ENCODE measurements around the gene RUNX2.

The RUNX2 gene

GRCh38 chr6:45619211-45619760 is 291.2 kb downstream of the RUNX2 start:
- Histone ChIP-seq H3K27me3 (ENCODE audit: low read depth, low read length) (no peaks in the 10 kb centered on the region), H3K9me3 (ENCODE audit: control insufficient read depth in 1 of 2, low read length in 2 of 2) (no peaks in the 10 kb centered on the region), H3K4me3 (ENCODE audit: low read depth in 1 of 2, low read length in 2 of 2) (no peak overlapping the region), H3K27ac (ENCODE audit: low read length) (no peak overlapping the region), H3K36me3 (ENCODE audit: control insufficient read depth in 1 of 2, insufficient read depth in 2 of 2, low read length in 2 of 2) (no peaks in the 10 kb centered on the region), H3K4me1 (ENCODE audit: control insufficient read depth in 1 of 2, insufficient read depth in 2 of 2, low read length in 2 of 2) (no peaks in the 10 kb centered on the region)

GRCh38 chr6:45619994-45620471 is 291.9 kb downstream of the RUNX2 start:
- Histone ChIP-seq H3K4me1 (ENCODE audit: control insufficient read depth in 1 of 2, insufficient read depth in 2 of 2, low read length in 2 of 2) (no peaks in the 10 kb centered on the region), H3K4me3 (ENCODE audit: low read depth in 1 of 2, low read length in 2 of 2) (no peak overlapping the region), H3K27ac (ENCODE audit: low read length) (no peak overlapping the region), H3K36me3 (ENCODE audit: control insufficient read depth in 1 of 2, insufficient read depth in 2 of 2, low read length in 2 of 2) (no peaks in the 10 kb centered on the region), H3K27me3 (ENCODE audit: low read depth, low read length) (no peaks in the 10 kb centered on the region), H3K9me3 (ENCODE audit: control insufficient read depth in 1 of 2, low read length in 2 of 2) (no peaks in the 10 kb centered on the region)

- no peaks in the 10 kb centered on the region for H3K27me3 ChIP-seq (ENCODE audit: low read depth, low read length)
- no peak overlapping the region for H3K4me3 ChIP-seq (ENCODE audit: low read depth in 1 of 2, low read length in 2 of 2)
- H3K4me1 ChIP-seq (ENCODE audit: control insufficient read depth in 1 of 2, insufficient read depth in 2 of 2, low read length in 2 of 2) = no peaks in the 10 kb centered on the region
- H3K36me3 ChIP-seq (ENCODE audit: control insufficient read depth in 1 of 2, insufficient read depth in 2 of 2, low read length in 2 of 2) = no peaks in the 10 kb centered on the region
- H3K27ac ChIP-seq (ENCODE audit: low read length) = no peak overlapping the region
- no peaks in the 10 kb centered on the region for H3K9me3 ChIP-seq (ENCODE audit: control insufficient read depth in 1 of 2, low read length in 2 of 2)
Observed at GRCh38 chr6:45624228-45624627, 296.1 kb downstream of the RUNX2 start.

- Histone ChIP-seq H3K4me3 (ENCODE audit: low read depth in 1 of 2, low read length in 2 of 2) (no peak overlapping the region), H3K27ac (ENCODE audit: low read length) (no peak overlapping the region), H3K9me3 (ENCODE audit: control insufficient read depth in 1 of 2, low read length in 2 of 2) (no peaks in the 10 kb centered on the region), H3K36me3 (ENCODE audit: control insufficient read depth in 1 of 2, insufficient read depth in 2 of 2, low read length in 2 of 2) (no peaks in the 10 kb centered on the region), H3K4me1 (ENCODE audit: control insufficient read depth in 1 of 2, insufficient read depth in 2 of 2, low read length in 2 of 2) (no peaks in the 10 kb centered on the region), H3K27me3 (ENCODE audit: low read depth, low read length) (no peaks in the 10 kb centered on the region)
Observed at GRCh38 chr6:45625191-45625664, 297.1 kb downstream of the RUNX2 start.

- H3K27ac ChIP-seq (ENCODE audit: low read length) = no peak overlapping the region
Observed at GRCh38 chr6:45626087-45626891, 298.2 kb downstream of the RUNX2 start.

GRCh38 chr6:45630314-45630713 is 302.2 kb downstream of the RUNX2 start:
- Histone ChIP-seq H3K36me3 (ENCODE audit: control insufficient read depth in 1 of 2, insufficient read depth in 2 of 2, low read length in 2 of 2) (no peaks in the 10 kb centered on the region), H3K4me1 (ENCODE audit: control insufficient read depth in 1 of 2, insufficient read depth in 2 of 2, low read length in 2 of 2) (no peaks in the 10 kb centered on the region), H3K27ac (ENCODE audit: low read length) (no peak overlapping the region)

More at GRCh38 chr6:45626087-45626891, 298.2 kb downstream of the RUNX2 start:
- Histone ChIP-seq H3K27me3 (ENCODE audit: low read depth, low read length) (no peaks in the 10 kb centered on the region), H3K9me3 (ENCODE audit: control insufficient read depth in 1 of 2, low read length in 2 of 2) (no peaks in the 10 kb centered on the region), H3K4me1 (ENCODE audit: control insufficient read depth in 1 of 2, insufficient read depth in 2 of 2, low read length in 2 of 2) (no peaks in the 10 kb centered on the region), H3K4me3 (ENCODE audit: low read depth in 1 of 2, low read length in 2 of 2) (no peak overlapping the region), H3K36me3 (ENCODE audit: control insufficient read depth in 1 of 2, insufficient read depth in 2 of 2, low read length in 2 of 2) (no peaks in the 10 kb centered on the region)

GRCh38 chr6:45630801-45631200 is 302.7 kb downstream of the RUNX2 start:
- Histone ChIP-seq H3K4me3 (ENCODE audit: low read depth in 1 of 2, low read length in 2 of 2) (no peak overlapping the region), H3K4me1 (ENCODE audit: control insufficient read depth in 1 of 2, insufficient read depth in 2 of 2, low read length in 2 of 2) (no peaks in the 10 kb centered on the region), H3K27ac (ENCODE audit: low read length) (no peak overlapping the region), H3K36me3 (ENCODE audit: control insufficient read depth in 1 of 2, insufficient read depth in 2 of 2, low read length in 2 of 2) (no peaks in the 10 kb centered on the region), H3K27me3 (ENCODE audit: low read depth, low read length) (no peaks in the 10 kb centered on the region), H3K9me3 (ENCODE audit: control insufficient read depth in 1 of 2, low read length in 2 of 2) (no peaks in the 10 kb centered on the region)

More at GRCh38 chr6:45630314-45630713, 302.2 kb downstream of the RUNX2 start:
- Histone ChIP-seq H3K27me3 (ENCODE audit: low read depth, low read length) (no peaks in the 10 kb centered on the region), H3K9me3 (ENCODE audit: control insufficient read depth in 1 of 2, low read length in 2 of 2) (no peaks in the 10 kb centered on the region), H3K4me3 (ENCODE audit: low read depth in 1 of 2, low read length in 2 of 2) (no peak overlapping the region)

GRCh38 chr6:45631396-45631795 is 303.3 kb downstream of the RUNX2 start:
- Histone ChIP-seq H3K27me3 (ENCODE audit: low read depth, low read length) (no peaks in the 10 kb centered on the region), H3K9me3 (ENCODE audit: control insufficient read depth in 1 of 2, low read length in 2 of 2) (no peaks in the 10 kb centered on the region), H3K27ac (ENCODE audit: low read length) (no peak overlapping the region), H3K4me3 (ENCODE audit: low read depth in 1 of 2, low read length in 2 of 2) (no peak overlapping the region), H3K4me1 (ENCODE audit: control insufficient read depth in 1 of 2, insufficient read depth in 2 of 2, low read length in 2 of 2) (no peaks in the 10 kb centered on the region), H3K36me3 (ENCODE audit: control insufficient read depth in 1 of 2, insufficient read depth in 2 of 2, low read length in 2 of 2) (no peaks in the 10 kb centered on the region)

GRCh38 chr6:45633272-45633908 is 305.3 kb downstream of the RUNX2 start:
- H3K4me3 ChIP-seq (ENCODE audit: low read depth in 1 of 2, low read length in 2 of 2) = no peak overlapping the region
- H3K27ac ChIP-seq (ENCODE audit: low read length) = no peak overlapping the region
- H3K27me3 ChIP-seq (ENCODE audit: low read depth, low read length) = no peaks in the 10 kb centered on the region
- H3K9me3 ChIP-seq (ENCODE audit: control insufficient read depth in 1 of 2, low read length in 2 of 2) = no peaks in the 10 kb centered on the region
- H3K36me3 ChIP-seq (ENCODE audit: control insufficient read depth in 1 of 2, insufficient read depth in 2 of 2, low read length in 2 of 2) = no peaks in the 10 kb centered on the region
- no peaks in the 10 kb centered on the region for H3K4me1 ChIP-seq (ENCODE audit: control insufficient read depth in 1 of 2, insufficient read depth in 2 of 2, low read length in 2 of 2)

- no peaks in the 10 kb centered on the region for H3K4me1 ChIP-seq (ENCODE audit: control insufficient read depth in 1 of 2, insufficient read depth in 2 of 2, low read length in 2 of 2)
- H3K36me3 ChIP-seq (ENCODE audit: control insufficient read depth in 1 of 2, insufficient read depth in 2 of 2, low read length in 2 of 2) = no peaks in the 10 kb centered on the region
- no peaks in the 10 kb centered on the region for H3K27me3 ChIP-seq (ENCODE audit: low read depth, low read length)
- H3K27ac ChIP-seq (ENCODE audit: low read length) = no peak overlapping the region
- no peaks in the 10 kb centered on the region for H3K9me3 ChIP-seq (ENCODE audit: control insufficient read depth in 1 of 2, low read length in 2 of 2)
- no peak overlapping the region for H3K4me3 ChIP-seq (ENCODE audit: low read depth in 1 of 2, low read length in 2 of 2)
Observed at GRCh38 chr6:45634231-45634630, 306.1 kb downstream of the RUNX2 start.

- Histone ChIP-seq H3K36me3 (ENCODE audit: control insufficient read depth in 1 of 2, insufficient read depth in 2 of 2, low read length in 2 of 2) (no peaks in the 10 kb centered on the region), H3K27me3 (ENCODE audit: low read depth, low read length) (no peaks in the 10 kb centered on the region), H3K27ac (ENCODE audit: low read length) (no peak overlapping the region), H3K9me3 (ENCODE audit: control insufficient read depth in 1 of 2, low read length in 2 of 2) (no peaks in the 10 kb centered on the region), H3K4me1 (ENCODE audit: control insufficient read depth in 1 of 2, insufficient read depth in 2 of 2, low read length in 2 of 2) (no peaks in the 10 kb centered on the region), H3K4me3 (ENCODE audit: low read depth in 1 of 2, low read length in 2 of 2) (no peak overlapping the region)
Observed at GRCh38 chr6:45635284-45635867, 307.2 kb downstream of the RUNX2 start.

All from muscle layer of duodenum (tissue), 2 donors.